Keratinocyte (primary cell): ENCODE measurements around the gene UNC13B. TPM values are rescaled to one million over a fixed set of nuclear protein-coding genes. Genes with fewer than 3 reads are reported as not detected.

Source experiments
- DNase-seq: peaks from one replicate; pipeline ENCODE4 v3.0.0-alpha.2; 2011; ENCODE audit warnings: low read depth, missing footprints, low spot score
- FAIRE-seq: peaks from 2 replicates; lab custom pipeline; 2011; peaks lifted over from hg19 to GRCh38; lab: Jason Lieb, UNC
- H2AFZ ChIP-seq: 2 replicates; pipeline ENCODE4 v1.6.0; 2012; ENCODE audit warnings: low read length, control low read depth, inconsistent platforms; ENCODE audit not compliant: control insufficient read depth
- H3K27ac ChIP-seq: 2 replicates; pipeline ENCODE4 v1.5.1; 2011; ENCODE audit warnings: low read length; ENCODE audit not compliant: control insufficient read depth, insufficient read depth
- H3K27me3 ChIP-seq: 3 replicates; pipeline ENCODE4 v1.6.0; 2011; ENCODE audit warnings: low read length; ENCODE audit not compliant: control insufficient read depth, insufficient read depth; ENCODE audit errors: extremely low read depth
- H3K36me3 ChIP-seq, 2 experiments: 2 replicates in 1 of 2; 3 replicates in 1 of 2; pipeline ENCODE4 v1.5.1; 2011; ENCODE audit warnings: low read length in 2 of 2, mild to moderate bottlenecking in 1 of 2; ENCODE audit not compliant: control insufficient read depth in 2 of 2, insufficient read depth in 2 of 2; ENCODE audit errors: extremely low read depth in 1 of 2
- H3K4me1 ChIP-seq: 3 replicates; pipeline ENCODE4 v1.5.1; 2011; ENCODE audit warnings: low read length; ENCODE audit not compliant: control insufficient read depth, insufficient read depth; ENCODE audit errors: extremely low read depth
- H3K4me2 ChIP-seq: 3 replicates; pipeline ENCODE4 v1.6.0; 2011; ENCODE audit warnings: low read depth, low read length; ENCODE audit not compliant: control insufficient read depth, insufficient read depth; ENCODE audit errors: extremely low read depth
- H3K4me3 ChIP-seq, 3 experiments: fragments of 200-600 bp in 1 of 3; sonication (generic) in 1 of 3; 2 replicates in 2 of 3; 3 replicates in 1 of 3; pipeline ENCODE4 v1.5.1; 2011 to 2016; ENCODE audit warnings: low read length in 3 of 3, mild to moderate bottlenecking in 3 of 3, control low read depth in 2 of 3, inconsistent platforms in 1 of 3, low read depth in 1 of 3, mixed read lengths in 1 of 3, mixed run types in 1 of 3, moderate library complexity in 1 of 3; ENCODE audit not compliant: control insufficient read depth in 2 of 3, insufficient read depth in 2 of 3; ENCODE audit errors: extremely low read depth in 1 of 3
- H3K79me2 ChIP-seq: 2 replicates; pipeline ENCODE4 v1.6.0; 2012; ENCODE audit warnings: low read length; ENCODE audit not compliant: control insufficient read depth, insufficient read depth
- H3K9ac ChIP-seq: 3 replicates; pipeline ENCODE4 v1.6.0; 2011; ENCODE audit warnings: low read length; ENCODE audit not compliant: control insufficient read depth, insufficient read depth; ENCODE audit errors: extremely low read depth
- H3K9me1 ChIP-seq: 3 replicates; pipeline ENCODE4 v1.6.0; 2011; ENCODE audit warnings: low read length; ENCODE audit not compliant: control insufficient read depth, insufficient read depth; ENCODE audit errors: extremely low read depth
- H3K9me3 ChIP-seq: 2 replicates; pipeline ENCODE4 v1.5.1; 2012; ENCODE audit warnings: low read depth, low read length; ENCODE audit not compliant: control insufficient read depth
- H4K20me1 ChIP-seq: 3 replicates; pipeline ENCODE4 v1.6.0; 2011; ENCODE audit warnings: low read length; ENCODE audit not compliant: control insufficient read depth, insufficient read depth; ENCODE audit errors: extremely low read depth
- EZH2 ChIP-seq: IDR thresholded peaks from one replicate; pipeline ENCODE4 v1.6.1; 2012; ENCODE audit warnings: inconsistent platforms, mild to moderate bottlenecking, low read length, moderate library complexity
- dilution Hi-C: fragments of 300-500 bp; cut with MboI; formaldehyde crosslinking; loops from one replicate; pipeline ENCODE4 v1.7.0; 2020; ENCODE audit warnings: low sequenced_read_pairs; ENCODE audit not compliant: extremely low pct_ligation_motif_present
- polyA plus RNA-seq, 5 experiments: library from polyadenylated mRNA; depleted of rRNA in 3 of 5; stranded (reverse) in 3 of 5; stranded (forward) in 1 of 5; unstranded in 1 of 5; fragments of >200 nt; gene quantifications; 1 replicate in 1 of 5; 2 replicates in 3 of 5; 3 replicates in 1 of 5; pipeline versions ENCODE4 v1.2.1 to v1.2.3, GENCODE V29; 2011 to 2012; ENCODE audit warnings: missing spikeins in 2 of 5, low read depth in 1 of 5, low replicate concordance in 1 of 5
- TF ChIP-seq, protein P1 (sequence below), 3 experiments: IDR thresholded peaks in 1 of 3; conservative IDR thresholded peaks in 1 of 3; optimal IDR thresholded peaks in 1 of 3; 2 replicates in 2 of 3; 3 replicates in 1 of 3; pipeline versions ENCODE3 to v1.5.1; 2011; ENCODE audit warnings: low read length in 3 of 3, mild to moderate bottlenecking in 3 of 3, moderate library complexity in 2 of 3, control low read depth in 1 of 3, inconsistent platforms in 1 of 3; ENCODE audit not compliant: insufficient read depth in 2 of 3; ENCODE audit errors: extremely low read depth in 1 of 3

Gene UNC13B
- polyA plus RNA-seq, 1 donor (not counting 4 experiments of a cell fraction or from before 2014, with no cell fraction given), result 9.3 TPM

GRCh38 chr9:35114113-35114839 lies 47.5 kb upstream of the UNC13B start:
- peak; percentile 85 for DNase-seq
- no peak for TF ChIP-seq EZH2
- H3K4me2 ChIP-seq, result peak overlapping the region; percentile 70
- peaks cover 39% of the 10 kb centered on the region for H3K79me2 ChIP-seq
- peaks cover 0 to 4% of the 10 kb centered on the region in 2 experiments for H3K36me3 ChIP-seq
- peak; percentile 97 for FAIRE-seq
- H4K20me1 ChIP-seq, result peaks cover 13% of the 10 kb centered on the region
- H3K4me1 ChIP-seq, result peaks cover 43% of the 10 kb centered on the region
- H2AFZ ChIP-seq, result peak overlapping the region; percentile 5
- peak overlapping the region; percentile 67 for H3K9ac ChIP-seq
- no peaks in the 10 kb centered on the region for H3K9me1 ChIP-seq
- no peaks in the 10 kb centered on the region for H3K27me3 ChIP-seq
- dilution Hi-C loops, result no loop called here
- H3K27ac ChIP-seq, result peak overlapping the region; percentile 84
- peak overlapping the region; percentile 64 to 84 (median 82) for H3K4me3 ChIP-seq
- no peaks in the 10 kb centered on the region for H3K9me3 ChIP-seq

- peak; percentile 59 for FAIRE-seq
- no peak for DNase-seq
- H3K4me3 ChIP-seq, result peak overlapping the region; percentile 64 to 84 (median 82)
- peak overlapping the region; percentile 67 for H3K9ac ChIP-seq
- no peak overlapping the region for H2AFZ ChIP-seq
- TF ChIP-seq EZH2, result no peak
- TF ChIP-seq, protein P1, sequence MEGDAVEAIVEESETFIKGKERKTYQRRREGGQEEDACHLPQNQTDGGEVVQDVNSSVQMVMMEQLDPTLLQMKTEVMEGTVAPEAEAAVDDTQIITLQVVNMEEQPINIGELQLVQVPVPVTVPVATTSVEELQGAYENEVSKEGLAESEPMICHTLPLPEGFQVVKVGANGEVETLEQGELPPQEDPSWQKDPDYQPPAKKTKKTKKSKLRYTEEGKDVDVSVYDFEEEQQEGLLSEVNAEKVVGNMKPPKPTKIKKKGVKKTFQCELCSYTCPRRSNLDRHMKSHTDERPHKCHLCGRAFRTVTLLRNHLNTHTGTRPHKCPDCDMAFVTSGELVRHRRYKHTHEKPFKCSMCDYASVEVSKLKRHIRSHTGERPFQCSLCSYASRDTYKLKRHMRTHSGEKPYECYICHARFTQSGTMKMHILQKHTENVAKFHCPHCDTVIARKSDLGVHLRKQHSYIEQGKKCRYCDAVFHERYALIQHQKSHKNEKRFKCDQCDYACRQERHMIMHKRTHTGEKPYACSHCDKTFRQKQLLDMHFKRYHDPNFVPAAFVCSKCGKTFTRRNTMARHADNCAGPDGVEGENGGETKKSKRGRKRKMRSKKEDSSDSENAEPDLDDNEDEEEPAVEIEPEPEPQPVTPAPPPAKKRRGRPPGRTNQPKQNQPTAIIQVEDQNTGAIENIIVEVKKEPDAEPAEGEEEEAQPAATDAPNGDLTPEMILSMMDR (optimal IDR thresholded peaks at IDR 0.05 in 1 of 3, IDR thresholded peaks at IDR 0.05 in 1 of 3, conservative IDR thresholded peaks at IDR 0.05 in 1 of 3; ENCODE audit: extremely low read depth in 1 of 3, insufficient read depth in 2 of 3, low read length in 3 of 3), result no peak
- H3K27me3 ChIP-seq, result no peaks in the 10 kb centered on the region
- dilution Hi-C loops, result no loop called here
- no peaks in the 10 kb centered on the region for H3K36me3 ChIP-seq
- no peaks in the 10 kb centered on the region for H3K9me1 ChIP-seq
- H3K9me3 ChIP-seq, result no peaks in the 10 kb centered on the region
- H4K20me1 ChIP-seq, result peaks cover 7% of the 10 kb centered on the region
- H3K4me2 ChIP-seq, result peak overlapping the region; percentile 70
- peaks cover 41% of the 10 kb centered on the region for H3K4me1 ChIP-seq
- peaks cover 31% of the 10 kb centered on the region for H3K79me2 ChIP-seq
- H3K27ac ChIP-seq, result peak overlapping the region; percentile 84
Measured at GRCh38 chr9:35114840-35115628, 46.8 kb upstream of the UNC13B start.
